Gastrocnemius medialis (tissue), 4 donors: ENCODE data around the gene KRTAP4-2. TPM values are rescaled to one million over a fixed set of nuclear protein-coding genes. Genes with fewer than 3 reads are reported as not detected.
"Not testable (repeated sequence)": the region's sequence is repeated elsewhere in the genome, so short reads cannot be mapped to it uniquely, and the experiment has no call there.

Experiments
- ATAC-seq, 2 donors: fragments of 150-250 bp; one replicate each; pipeline ENCODE4 v1.9.1; 2016
- DNase-seq, 2 donors: peaks; one replicate each; pipeline ENCODE4 v3.0.0-alpha.2; 2019
- H3K27ac ChIP-seq, 4 donors: fragments of 200-600 bp; sonication (generic); 1 replicate in 1 of 4; 2 replicates in 3 of 4; pipeline ENCODE4 v1.5.1; 2016 to 2018; ENCODE audit warnings: mild to moderate bottlenecking in 2 of 4, moderate library complexity in 1 of 4
- H3K27me3 ChIP-seq, 3 donors: fragments of 200-600 bp; sonication (generic) in 2 of 3; 1 replicate in 1 of 3; 2 replicates in 2 of 3; pipeline versions ENCODE4 v1.5.1 to v1.6.0; 2016 to 2019; ENCODE audit warnings: mild to moderate bottlenecking in 1 of 3, moderate library complexity in 1 of 3
- H3K36me3 ChIP-seq, 2 donors: fragments of 200-600 bp; sonication (generic) in 1 of 2; one replicate each; pipeline ENCODE4 v1.5.1; 2017 to 2018
- H3K4me1 ChIP-seq, 2 donors: fragments of 200-600 bp; sonication (generic) in 1 of 2; one replicate each; pipeline ENCODE4 v1.5.1; 2016 to 2017; ENCODE audit warnings: mild to moderate bottlenecking in 2 of 2
- H3K4me3 ChIP-seq, 4 donors: fragments of 200-600 bp; sonication (generic) in 3 of 4; 1 replicate in 1 of 4; 2 replicates in 3 of 4; pipeline ENCODE4 v1.5.1; 2016 to 2019; ENCODE audit warnings: mild to moderate bottlenecking in 2 of 4
- H3K9me3 ChIP-seq, 3 donors: fragments of 200-600 bp; sonication (generic) in 2 of 3; 1 replicate in 1 of 3; 2 replicates in 2 of 3; pipeline ENCODE4 v1.5.1; 2016 to 2019
- CTCF ChIP-seq, 5 experiments: fragments of 450-650 bp in 3 of 5; fragments of 200-600 bp in 2 of 5; sonication (generic) in 2 of 5; IDR thresholded peaks in 4 of 5; conservative IDR thresholded peaks in 1 of 5; 1 replicate in 4 of 5; 2 replicates in 1 of 5; pipeline ENCODE4 v1.5.1; 2016 to 2019; ENCODE audit warnings: antibody characterized with exemption in 5 of 5, mild to moderate bottlenecking in 3 of 5, moderate library complexity in 3 of 5
- POLR2A ChIP-seq, 2 donors: fragments of 450-650 bp; IDR thresholded peaks; one replicate each; pipeline ENCODE4 v1.6.1; 2017; ENCODE audit warnings: antibody characterized with exemption in 2 of 2, mild to moderate bottlenecking in 2 of 2, moderate library complexity in 2 of 2
- in situ Hi-C, 4 donors: fragments of 200-750 bp; cut with MboI; loops; one replicate each; pipeline versions ENCODE4 v1.15.0 to v1.8.0; 2017; ENCODE audit warnings: low sequenced_read_pairs in 4 of 4
- intact Hi-C: fragments of 100-400 bp; cut with DNase I; formaldehyde crosslinking; loops from one replicate; pipeline ENCODE4 v1.15.1; 2023; ENCODE audit warnings: low total_unique reads
- total RNA-seq, 4 donors: library from RNA; depleted of rRNA; stranded (reverse); fragments of >200 nt; gene quantifications; one replicate each; pipeline versions ENCODE4 v1.1.0 to v1.2.3, GENCODE V29; 2016

Gene KRTAP4-2
- total RNA-seq, 4 donors from 2014 or later: not detected

GRCh38 chr17:41212524-41213169, 34.6 kb upstream of the KRTAP4-2 start:
- Histone ChIP-seq H3K27ac (no peak overlapping the region), H3K27me3 (peaks cover 0 to 5% (median 4%) of the 10 kb centered on the region in 3 donors), H3K36me3 (no peaks in the 10 kb centered on the region), H3K9me3 (no peaks in the 10 kb centered on the region), H3K4me1 (no peaks in the 10 kb centered on the region), H3K4me3 (no peak overlapping the region)
- TF ChIP-seq POLR2A (IDR thresholded peaks at IDR 0.05) (no peak), CTCF (IDR thresholded peaks at IDR 0.05 in 4 of 5, conservative IDR thresholded peaks at IDR 0.05 in 1 of 5) (no peak)
- ATAC-seq (no peak), DNase-seq (no peak)
- intact Hi-C loops: no loop called here
- in situ Hi-C loops: no loop called here

GRCh38 chr17:41211845-41212466, 33.9 kb upstream of the KRTAP4-2 start:
- H3K4me3 ChIP-seq: no peak overlapping the region
- H3K36me3 ChIP-seq: no peaks in the 10 kb centered on the region
- DNase-seq (no peak), ATAC-seq (no peak)
- intact Hi-C loops (no loop called here), in situ Hi-C loops (no loop called here)
- H3K27me3 ChIP-seq: peaks cover 0 to 5% (median 4%) of the 10 kb centered on the region in 3 donors
- no peaks in the 10 kb centered on the region for H3K4me1 ChIP-seq
- H3K27ac ChIP-seq: no peak overlapping the region
- no peaks in the 10 kb centered on the region for H3K9me3 ChIP-seq
- TF ChIP-seq POLR2A (IDR thresholded peaks at IDR 0.05) (no peak), CTCF (IDR thresholded peaks at IDR 0.05 in 4 of 5, conservative IDR thresholded peaks at IDR 0.05 in 1 of 5) (no peak)

- Histone ChIP-seq H3K9me3 (no peaks in the 10 kb centered on the region), H3K4me1 (no peaks in the 10 kb centered on the region), H3K27ac (no peak overlapping the region), H3K27me3 (no peaks in the 10 kb centered on the region), H3K36me3 (no peaks in the 10 kb centered on the region), H3K4me3 (no peak overlapping the region)
- intact Hi-C loops (no loop called here), in situ Hi-C loops (loop anchor here in 1 of 4 donors (25.0 kb wide), 1 partner anchor 112 kb away; the partner anchor contains the start of genes KRTAP4-7 and KRTAP4-8)
- TF ChIP-seq POLR2A (IDR thresholded peaks at IDR 0.05): no peak
- no peak for TF ChIP-seq CTCF (IDR thresholded peaks at IDR 0.05 in 4 of 5, conservative IDR thresholded peaks at IDR 0.05 in 1 of 5)
- DNase-seq (no peak), ATAC-seq (no peak)
Observed at GRCh38 chr17:41199421-41200078, 21.5 kb upstream of the KRTAP4-2 start.

- Histone ChIP-seq H3K4me1 (no peaks in the 10 kb centered on the region), H3K36me3 (no peaks in the 10 kb centered on the region), H3K27ac (no peak overlapping the region), H3K9me3 (no peaks in the 10 kb centered on the region), H3K27me3 (no peaks in the 10 kb centered on the region), H3K4me3 (no peak overlapping the region)
- intact Hi-C loops (no loop called here), in situ Hi-C loops (loop anchor here in 1 of 4 donors (25.0 kb wide), 1 partner anchor 109 kb away; the partner anchor contains the start of genes KRTAP4-7 and KRTAP4-8)
- ATAC-seq (no peak), DNase-seq (no peak)
- no peak for TF ChIP-seq POLR2A (IDR thresholded peaks at IDR 0.05)
Observed at GRCh38 chr17:41196068-41196467, 18.0 kb upstream of the KRTAP4-2 start.

GRCh38 chr17:41190328-41190727, 12.3 kb upstream of the KRTAP4-2 start:
- no peak overlapping the region for H3K4me3 ChIP-seq
- in situ Hi-C loops: loop anchor here in 1 of 4 donors (25.0 kb wide), 1 partner anchor 103 kb away; the partner anchor contains the start of genes KRTAP4-7 and KRTAP4-8
- ATAC-seq (no peak), DNase-seq (no peak)
- H3K27ac ChIP-seq: no peak overlapping the region
- intact Hi-C loops: no loop called here
- no peaks in the 10 kb centered on the region for H3K9me3 ChIP-seq
- no peaks in the 10 kb centered on the region for H3K4me1 ChIP-seq
- TF ChIP-seq CTCF (IDR thresholded peaks at IDR 0.05 in 4 of 5, conservative IDR thresholded peaks at IDR 0.05 in 1 of 5): no peak
- no peak for TF ChIP-seq POLR2A (IDR thresholded peaks at IDR 0.05)
- no peaks in the 10 kb centered on the region for H3K36me3 ChIP-seq
- peaks cover 0 to 4% (median 0%) of the 10 kb centered on the region in 3 donors for H3K27me3 ChIP-seq

GRCh38 chr17:41189837-41190318, 11.9 kb upstream of the KRTAP4-2 start, which contains the start of gene KRTAP9-1:
KRTAP9-1 (plus strand) TSS chr17:41189887; CDS start chr17:41189887, 0 bp downstream.
- in situ Hi-C loops: loop anchor here in 1 of 4 donors (25.0 kb wide), 1 partner anchor 103 kb away; the partner anchor contains the start of genes KRTAP4-7 and KRTAP4-8
- H3K9me3 ChIP-seq, intact Hi-C loops, H3K27ac ChIP-seq, H3K4me3 ChIP-seq, H3K36me3 ChIP-seq, ATAC-seq, H3K4me1 ChIP-seq, H3K27me3 ChIP-seq, DNase-seq: not testable (repeated sequence)
